ENCODE data around the gene IDI2. TPM values are rescaled to one million over a fixed set of nuclear protein-coding genes. Genes with fewer than 3 reads are reported as not detected.

The IDI2 gene
- total and polyA plus RNA-seq, 2 donors, result not detected

GRCh38 chr10:974785-975074, 50.9 kb downstream of the IDI2 start:
- WGBS, result 90% methylated on average over 5 of the region's 5 CpGs

GRCh38 chr10:974038-974784, 51.4 kb downstream of the IDI2 start:
- WGBS, result 76% methylated on average over 20 of the region's 20 CpGs
- DNase-seq (ENCODE audit: extremely low spot score), result no peak
- Histone ChIP-seq H3K4me1 (ENCODE audit: insufficient read depth) (no peaks in the 10 kb centered on the region), H3K4me3 (ENCODE audit: low read depth, low read length) (no peak overlapping the region), H3K27ac (ENCODE audit: low read depth) (no peak overlapping the region), H3K36me3 (ENCODE audit: insufficient read depth) (no peaks in the 10 kb centered on the region)

More at GRCh38 chr10:974785-975074, 50.9 kb downstream of the IDI2 start:
- H3K4me3 ChIP-seq (ENCODE audit: low read depth, low read length), result no peak overlapping the region
- H3K27ac ChIP-seq (ENCODE audit: low read depth), result no peak overlapping the region
- H3K4me1 ChIP-seq (ENCODE audit: insufficient read depth), result no peaks in the 10 kb centered on the region
- DNase-seq (ENCODE audit: extremely low spot score), result no peak
- no peaks in the 10 kb centered on the region for H3K36me3 ChIP-seq (ENCODE audit: insufficient read depth)

GRCh38 chr10:972763-973162, 52.9 kb downstream of the IDI2 start:
- DNase-seq (ENCODE audit: extremely low spot score), result no peak
- Histone ChIP-seq H3K4me3 (ENCODE audit: low read depth, low read length) (no peak overlapping the region), H3K27ac (ENCODE audit: low read depth) (no peak overlapping the region), H3K4me1 (ENCODE audit: insufficient read depth) (no peaks in the 10 kb centered on the region), H3K36me3 (ENCODE audit: insufficient read depth) (no peaks in the 10 kb centered on the region)
- WGBS, result 85% methylated on average over 8 of the region's 8 CpGs

GRCh38 chr10:971613-972012, 54.0 kb downstream of the IDI2 start:
- 71% methylated on average over 12 of the region's 12 CpGs for WGBS
- Histone ChIP-seq H3K4me1 (ENCODE audit: insufficient read depth) (no peaks in the 10 kb centered on the region), H3K4me3 (ENCODE audit: low read depth, low read length) (no peak overlapping the region), H3K27ac (ENCODE audit: low read depth) (no peak overlapping the region), H3K36me3 (ENCODE audit: insufficient read depth) (no peaks in the 10 kb centered on the region)
- DNase-seq (ENCODE audit: extremely low spot score), result no peak

- H3K4me3 ChIP-seq (ENCODE audit: low read depth, low read length), result no peak overlapping the region
- no peak for DNase-seq (ENCODE audit: extremely low spot score)
Measured at GRCh38 chr10:971150-971542, 54.5 kb downstream of the IDI2 start.

GRCh38 chr10:970311-971149, 55.1 kb downstream of the IDI2 start:
- Histone ChIP-seq H3K27ac (ENCODE audit: low read depth) (no peak overlapping the region), H3K4me1 (ENCODE audit: insufficient read depth) (no peaks in the 10 kb centered on the region), H3K4me3 (ENCODE audit: low read depth, low read length) (no peak overlapping the region), H3K36me3 (ENCODE audit: insufficient read depth) (no peaks in the 10 kb centered on the region)
- 22% methylated on average over 14 of the region's 14 CpGs for WGBS
- no peak for DNase-seq (ENCODE audit: extremely low spot score)

More at GRCh38 chr10:971150-971542, 54.5 kb downstream of the IDI2 start:
- Histone ChIP-seq H3K36me3 (ENCODE audit: insufficient read depth) (no peaks in the 10 kb centered on the region), H3K4me1 (ENCODE audit: insufficient read depth) (no peaks in the 10 kb centered on the region), H3K27ac (ENCODE audit: low read depth) (no peak overlapping the region)
- 50% methylated on average over 4 of the region's 4 CpGs for WGBS

- no peak overlapping the region for H3K27ac ChIP-seq (ENCODE audit: low read depth)
- DNase-seq (ENCODE audit: extremely low spot score), result no peak
- no peaks in the 10 kb centered on the region for H3K4me1 ChIP-seq (ENCODE audit: insufficient read depth)
- 76% methylated on average over 15 of the region's 15 CpGs for WGBS
- H3K36me3 ChIP-seq (ENCODE audit: insufficient read depth), result no peaks in the 10 kb centered on the region
- H3K4me3 ChIP-seq (ENCODE audit: low read depth, low read length), result no peak overlapping the region
Measured at GRCh38 chr10:969473-970150, 56.0 kb downstream of the IDI2 start.

Other genes with a start within 250 kb of the IDI2 start
- gene LARP4B, start 94.2 kb downstream of the IDI2 start, total RNA-seq, result 28.4 TPM
- 19.1 TPM for gene LARP4B, start 94.2 kb downstream of the IDI2 start, polyA plus RNA-seq
- gene GTPBP4, start 37.4 kb downstream of the IDI2 start, total RNA-seq, result 28.4 TPM
- 27.4 TPM for gene GTPBP4, start 37.4 kb downstream of the IDI2 start, polyA plus RNA-seq
- gene IDI1, start 23.3 kb upstream of the IDI2 start, total RNA-seq, result 86.0 TPM
- gene IDI1, start 23.3 kb upstream of the IDI2 start, polyA plus RNA-seq, result 31.4 TPM
- gene WDR37, start 30.5 kb upstream of the IDI2 start, total RNA-seq, result 12.2 TPM
- gene WDR37, start 30.5 kb upstream of the IDI2 start, polyA plus RNA-seq, result 8.9 TPM